ENCODE measurements around the gene CLINT1. TPM values are rescaled to one million over a fixed set of nuclear protein-coding genes. Genes with fewer than 3 reads are reported as not detected.

Gene CLINT1
- total and polyA plus RNA-seq, 12 donors, result 17.1 to 101 (median 64.7) TPM

- H3K4me1 ChIP-seq (replicated peaks in 1 of 2), result no peaks in the 10 kb centered on the region
- no peak overlapping the region for H3K27ac ChIP-seq
- no peaks in the 10 kb centered on the region for H3K9me3 ChIP-seq (replicated peaks in 1 of 3)
- intact Hi-C loops (cut with DNase I), result no loop called here
- no peaks in the 10 kb centered on the region for H3K27me3 ChIP-seq
- 85 to 88% (median 87%) methylated on average over 2 of the region's 2 CpGs for WGBS, 4 donors
- DNase-seq, result no peak
- H3K4me3 ChIP-seq, result no peak overlapping the region
- TF ChIP-seq CTCF (IDR thresholded peaks at IDR 0.05), result no peak
- TF ChIP-seq POLR2A (IDR thresholded peaks at IDR 0.05), result no peak
- H3K36me3 ChIP-seq (replicated peaks in 1 of 2), result no peaks in the 10 kb centered on the region
Observed at GRCh38 chr5:157877821-157878220, 18.9 kb upstream of the CLINT1 start.

- H3K27me3 ChIP-seq, result no peaks in the 10 kb centered on the region
- WGBS, 4 donors, result 80 to 93% (median 86%) methylated on average over 5 of the region's 5 CpGs
- no peak overlapping the region for H3K27ac ChIP-seq
- intact Hi-C loops (cut with DNase I), result no loop called here
- no peaks in the 10 kb centered on the region for H3K9me3 ChIP-seq (replicated peaks in 1 of 3)
- H3K4me1 ChIP-seq (replicated peaks in 1 of 2), result no peaks in the 10 kb centered on the region
- H3K36me3 ChIP-seq (replicated peaks in 1 of 2), result no peaks in the 10 kb centered on the region
- no peak overlapping the region for H3K4me3 ChIP-seq
- TF ChIP-seq POLR2A (IDR thresholded peaks at IDR 0.05) (no peak), CTCF (IDR thresholded peaks at IDR 0.05) (no peak)
- DNase-seq, result no peak
Observed at GRCh38 chr5:157874861-157875260, 15.9 kb upstream of the CLINT1 start.

- intact Hi-C loops (cut with DNase I), result no loop called here
- H3K4me3 ChIP-seq, result no peak overlapping the region
- peak in 1 of 7 donors; percentile 20 for DNase-seq
- H3K27me3 ChIP-seq, result no peaks in the 10 kb centered on the region
- no peak for TF ChIP-seq POLR2A (IDR thresholded peaks at IDR 0.05)
- no peak for TF ChIP-seq CTCF (IDR thresholded peaks at IDR 0.05)
- H3K9me3 ChIP-seq (replicated peaks in 1 of 3), result no peaks in the 10 kb centered on the region
- H3K4me1 ChIP-seq (replicated peaks in 1 of 2), result no peaks in the 10 kb centered on the region
- 56 to 64% (median 60%) methylated on average over 7 of the region's 7 CpGs for whole genome bisulfite sequencing, 4 donors
- H3K27ac ChIP-seq, result no peak overlapping the region
- no peaks in the 10 kb centered on the region for H3K36me3 ChIP-seq (replicated peaks in 1 of 2)
Observed at GRCh38 chr5:157870837-157871834, 12.2 kb upstream of the CLINT1 start.

- intact Hi-C loops (cut with DNase I), result no loop called here
- Histone ChIP-seq H3K4me3 (no peak overlapping the region), H3K4me1 (replicated peaks in 1 of 2) (no peaks in the 10 kb centered on the region), H3K36me3 (replicated peaks in 1 of 2) (no peaks in the 10 kb centered on the region), H3K27me3 (no peaks in the 10 kb centered on the region), H3K27ac (no peak overlapping the region), H3K9me3 (replicated peaks in 1 of 3) (no peaks in the 10 kb centered on the region)
- TF ChIP-seq POLR2A (IDR thresholded peaks at IDR 0.05), result no peak
- no peak for TF ChIP-seq CTCF (IDR thresholded peaks at IDR 0.05)
- no peak for DNase-seq
- 41 to 62% (median 53%) methylated on average over 3 to 4 of the region's 4 CpGs for WGBS, 4 donors
Observed at GRCh38 chr5:157867751-157868387, 8.9 kb upstream of the CLINT1 start.

Data from adrenal gland (tissue), 12 donors.